GM12891 (cell line): ENCODE data around the gene SURF6.

Source experiments
- PAX5 ChIP-seq: IDR thresholded peaks from 2 replicates; pipeline ENCODE4 v1.6.1; 2011; ENCODE audit warnings: low read length, moderate library complexity, mild to moderate bottlenecking; ENCODE audit not compliant: insufficient read depth, severe bottlenecking
- POLR2A ChIP-seq: IDR thresholded peaks from 2 replicates; pipeline ENCODE4 v1.6.1; 2011; ENCODE audit warnings: low read depth, low read length, control low read depth
- POLR2AphosphoS5 ChIP-seq: IDR thresholded peaks from 2 replicates; pipeline ENCODE4 v1.6.1; 2011; ENCODE audit warnings: low read depth, low read length, control low read depth
- POU2F2 ChIP-seq: IDR thresholded peaks from 2 replicates; pipeline ENCODE4 v1.6.1; 2011; ENCODE audit warnings: low read depth, mild to moderate bottlenecking, control low read depth, low read length, moderate library complexity
- SPI1 ChIP-seq: IDR thresholded peaks from 2 replicates; pipeline ENCODE4 v1.6.1; 2011; ENCODE audit warnings: low read depth, low read length, control low read depth
- TAF1 ChIP-seq: IDR thresholded peaks from 2 replicates; pipeline ENCODE4 v1.6.1; 2011; ENCODE audit warnings: low read depth, low read length, control low read depth

GRCh38 chr9:133340916-133341315 is 4.9 kb upstream of the SURF6 start:
- TF ChIP-seq POLR2A (no peak), POLR2AphosphoS5 (no peak), TAF1 (no peak), PAX5 (no peak), POU2F2 (no peak), SPI1 (no peak)
